K562 (cell line): Measurements from ENCODE around the gene MLLT6. TPM values are rescaled to one million over a fixed set of nuclear protein-coding genes. Genes with fewer than 3 reads are reported as not detected.

Experiments
- ATAC-seq: fragments of 200-7000 bp; cut with Tn5 transposase; 3 replicates; pipeline ENCODE4 v1.9.1; 2020; ENCODE audit warnings: moderate library complexity
- BruUV-seq: library from RNA; stranded (reverse); fragments of 400-500 nt; replicated peaks from 2 replicates; lab custom pipeline; 2021; lab: Mats Ljungman, UMichigan
- CTCF ChIA-PET: fragments of 300-600 bp; formaldehyde crosslinking; extraction: SDS; loops from one replicate; lab custom pipeline; 2021; ENCODE audit warnings: low intra/inter-chr PET ratio; lab: Yijun Ruan, JAX
- POLR2A ChIA-PET: fragments of 300-600, 350-650 bp; sonication (Branson Sonifier 250); formaldehyde crosslinking; extraction: SDS; loops from one replicate; lab custom pipeline; 2021; ENCODE audit warnings: antibody characterized with exemption, inconsistent platforms; lab: Yijun Ruan, JAX
- DNase-seq, 4 experiments: peaks; one replicate each; pipeline versions ENCODE4 v3.0.0 to v3.0.0-alpha.2; 2011 to 2018; ENCODE audit warnings: low spot score in 3 of 4, mixed read lengths in 3 of 4; ENCODE audit errors: extremely low read depth in 1 of 4
- FAIRE-seq: peaks from 2 replicates; lab custom pipeline; 2011; peaks lifted over from hg19 to GRCh38; lab: Jason Lieb, UNC
- H2AFZ ChIP-seq: 2 replicates; pipeline ENCODE4 v1.6.0; 2011; ENCODE audit warnings: low read depth, low read length, control low read depth, inconsistent platforms
- H3K27ac ChIP-seq: fragments of 200-600 bp; 3 replicates; pipeline ENCODE4 v1.8.0; 2011; ENCODE audit warnings: low read depth, mild to moderate bottlenecking, control low read depth, inconsistent platforms, low read length, moderate library complexity, mixed read lengths; ENCODE audit errors: extremely low read depth
- H3K27me3 ChIP-seq, 2 experiments: fragments of 300-600 bp in 1 of 2; 2 replicates in 1 of 2; 3 replicates in 1 of 2; pipeline versions ENCODE4 v1.6.0 to v1.8.0; 2011; ENCODE audit warnings: inconsistent platforms in 2 of 2, low read length in 2 of 2, mild to moderate bottlenecking in 1 of 2, mixed read lengths in 1 of 2, moderate library complexity in 1 of 2; ENCODE audit not compliant: control insufficient read depth in 2 of 2, insufficient read depth in 2 of 2
- H3K36me3 ChIP-seq: fragments of 300-600 bp; 3 replicates; pipeline ENCODE4 v1.8.0; 2011; ENCODE audit warnings: mild to moderate bottlenecking, low read length, inconsistent platforms; ENCODE audit not compliant: control insufficient read depth, insufficient read depth
- H3K4me1 ChIP-seq, 2 experiments: fragments of 200-600 bp in 1 of 2; replicated peaks in 1 of 2; 2 replicates in 1 of 2; 3 replicates in 1 of 2; pipeline versions ENCODE4 v1.5.1 to v1.8.0; 2011; ENCODE audit warnings: inconsistent platforms in 2 of 2, low read length in 2 of 2, mild to moderate bottlenecking in 1 of 2, mixed read lengths in 1 of 2, moderate library complexity in 1 of 2; ENCODE audit not compliant: control insufficient read depth in 2 of 2, insufficient read depth in 2 of 2
- H3K4me2 ChIP-seq: 2 replicates; pipeline ENCODE4 v1.6.1; 2011; ENCODE audit warnings: low read length, control low read depth, inconsistent platforms, mixed read lengths; ENCODE audit not compliant: insufficient read depth
- H3K4me3 ChIP-seq: fragments of 200-600 bp; sonication (generic), shearing (Covaris generic); 2 replicates; pipeline ENCODE4 v1.5.1; 2016; ENCODE audit warnings: control low read depth, inconsistent platforms
- H3K79me2 ChIP-seq: fragments of 200-600 bp; 3 replicates; pipeline ENCODE4 v1.8.0; 2011; ENCODE audit warnings: low read length, inconsistent platforms; ENCODE audit not compliant: control insufficient read depth, insufficient read depth
- H3K9ac ChIP-seq, 2 experiments: 2 replicates each; pipeline versions ENCODE4 v1.6.0 to v1.6.1; 2011; ENCODE audit warnings: low read depth in 2 of 2, low read length in 2 of 2, control low read depth in 1 of 2, inconsistent platforms in 1 of 2, mild to moderate bottlenecking in 1 of 2, mixed read lengths in 1 of 2; ENCODE audit not compliant: insufficient read depth in 1 of 2
- H3K9me1 ChIP-seq: one replicate; pipeline ENCODE4 v1.6.0; 2011; ENCODE audit warnings: inconsistent platforms, mild to moderate bottlenecking, low read length, moderate library complexity; ENCODE audit not compliant: control insufficient read depth, insufficient read depth
- H3K9me3 ChIP-seq: replicated peaks from 2 replicates; pipeline ENCODE4 v1.5.1; 2011; ENCODE audit warnings: low read depth, low read length, inconsistent platforms; ENCODE audit not compliant: control insufficient read depth, insufficient read depth
- H4K20me1 ChIP-seq: replicated peaks from 2 replicates; pipeline ENCODE4 v1.6.1; 2011; ENCODE audit warnings: low read length, inconsistent platforms, mixed read lengths; ENCODE audit not compliant: control insufficient read depth, insufficient read depth
- GABPB1 ChIP-seq: sonication (generic); formaldehyde crosslinking; IDR thresholded peaks from 2 replicates; pipeline ENCODE4 v1.8.0; 2022; ENCODE audit warnings: mild to moderate bottlenecking, missing genetic modification reagents
- HDAC2 ChIP-seq: fragments of 450-650 bp; IDR thresholded peaks from 2 replicates; pipeline ENCODE4 v1.6.1; 2016; ENCODE audit warnings: mild to moderate bottlenecking
- IRF2 ChIP-seq: sonication (generic); formaldehyde crosslinking; IDR thresholded peaks from 2 replicates; pipeline ENCODE4 v1.8.1; 2022; ENCODE audit warnings: mild to moderate bottlenecking, missing genetic modification reagents
- MLLT1 ChIP-seq, 2 experiments: fragments of 450-650 bp; IDR thresholded peaks; 2 replicates each; pipeline ENCODE4 v1.6.1; 2016
- NELFE ChIP-seq: IDR thresholded peaks from 2 replicates; pipeline ENCODE4 v1.6.1; 2011; ENCODE audit warnings: mild to moderate bottlenecking; ENCODE audit not compliant: insufficient read depth, insufficient read length
- NR1H2 ChIP-seq: sonication (generic); formaldehyde crosslinking; IDR thresholded peaks from 2 replicates; pipeline ENCODE4 v1.4.0; 2020; ENCODE audit warnings: mild to moderate bottlenecking, missing genetic modification reagents
- PPARD ChIP-seq: fragments of 250-450 bp; sonication (Bioruptor Pico); IDR thresholded peaks from 2 replicates; pipeline ENCODE4 v1.8.0; 2022; ENCODE audit warnings: inconsistent platforms, mild to moderate bottlenecking, moderate library complexity
- RBFOX2 ChIP-seq: fragments of 200-400 bp; formaldehyde crosslinking; IDR thresholded peaks from 2 replicates; pipeline ENCODE4 v1.6.1; 2017; ENCODE audit warnings: low read depth, mild to moderate bottlenecking, low read length, moderate library complexity
- RBM14 ChIP-seq: fragments of 200-400 bp; formaldehyde crosslinking; IDR thresholded peaks from 2 replicates; pipeline ENCODE4 v1.6.1; 2018; ENCODE audit warnings: low read depth, mild to moderate bottlenecking, low read length, moderate library complexity, borderline replicate concordance; ENCODE audit not compliant: insufficient read depth
- SPI1 ChIP-seq: IDR thresholded peaks from 2 replicates; pipeline ENCODE4 v1.6.1; 2011; ENCODE audit warnings: low read depth, low read length, control low read depth, borderline replicate concordance
- ZNF134 ChIP-seq: fragments of 250-450 bp; sonication (Bioruptor Pico); conservative IDR thresholded peaks from 2 replicates; pipeline ENCODE4 v1.4.0; 2020
- ZNF511 ChIP-seq: sonication (generic); formaldehyde crosslinking; IDR thresholded peaks from 2 replicates; pipeline ENCODE4 v1.8.0; 2022; ENCODE audit warnings: mild to moderate bottlenecking, missing genetic modification reagents
- WGBS: fragments of 100-300 bp; shearing (Covaris generic); methylation state at CpG from one replicate; pipeline ENCODE4 v1.1.6; 2016; ENCODE audit warnings: low coverage, mixed read lengths; ENCODE audit not compliant: insufficient coverage; ENCODE audit errors: missing lambda C conversion rate; 5-methylcytosine and 5-hydroxymethylcytosine counted together
- in situ Hi-C: fragments of 300-500 bp; cut with MboI; formaldehyde crosslinking; loops from 4 replicates; pipeline ENCODE4 v1.15.0; 2018; ENCODE audit warnings: inconsistent platforms, mixed read lengths
- intact Hi-C: fragments of 100-400 bp; cut with micrococcal nuclease; formaldehyde crosslinking; loops from 2 replicates; pipeline ENCODE4 v1.14.2; 2022
- polyA plus RNA-seq, 8 experiments: library from polyadenylated mRNA; depleted of rRNA in 4 of 8; stranded (reverse) in 5 of 8; unstranded in 3 of 8; fragments of >200 nt; fragmentation: Nextera tagmentation in 2 of 8; fragmentation: Illumina TruSeq in 1 of 8; extraction: Ambion mirVana in 2 of 8; extraction: Trizol in 1 of 8; gene quantifications; 2 replicates each; pipeline versions ENCODE4 v1.2.1 to v1.2.3, GENCODE V29; 2011 to 2014; ENCODE audit warnings: inconsistent platforms in 1 of 8, missing spikeins in 1 of 8
- total RNA-seq, 7 experiments: library from RNA; depleted of rRNA in 6 of 7; stranded (reverse); fragments of >200 nt in 6 of 7; fragmentation: Illumina TruSeq in 2 of 7; extraction: Trizol in 2 of 7; gene quantifications; 2 replicates each; pipeline versions ENCODE4 v1.2.1 to v1.2.3, GENCODE V29; 2011 to 2021; ENCODE audit warnings: low replicate concordance in 1 of 7
- TF ChIP-seq, protein P1 (sequence below): sonication (generic); formaldehyde crosslinking; IDR thresholded peaks from 2 replicates; pipeline ENCODE4 v1.8.0; 2022; ENCODE audit warnings: mild to moderate bottlenecking, missing genetic modification reagents

MLLT6 gene
- total and polyA plus RNA-seq, 9 of the 15 experiments (the other 6 are each of a cell fraction or from before 2014, with no cell fraction given): 3.1 to 71.7 (median 30.0) TPM

DNA sequence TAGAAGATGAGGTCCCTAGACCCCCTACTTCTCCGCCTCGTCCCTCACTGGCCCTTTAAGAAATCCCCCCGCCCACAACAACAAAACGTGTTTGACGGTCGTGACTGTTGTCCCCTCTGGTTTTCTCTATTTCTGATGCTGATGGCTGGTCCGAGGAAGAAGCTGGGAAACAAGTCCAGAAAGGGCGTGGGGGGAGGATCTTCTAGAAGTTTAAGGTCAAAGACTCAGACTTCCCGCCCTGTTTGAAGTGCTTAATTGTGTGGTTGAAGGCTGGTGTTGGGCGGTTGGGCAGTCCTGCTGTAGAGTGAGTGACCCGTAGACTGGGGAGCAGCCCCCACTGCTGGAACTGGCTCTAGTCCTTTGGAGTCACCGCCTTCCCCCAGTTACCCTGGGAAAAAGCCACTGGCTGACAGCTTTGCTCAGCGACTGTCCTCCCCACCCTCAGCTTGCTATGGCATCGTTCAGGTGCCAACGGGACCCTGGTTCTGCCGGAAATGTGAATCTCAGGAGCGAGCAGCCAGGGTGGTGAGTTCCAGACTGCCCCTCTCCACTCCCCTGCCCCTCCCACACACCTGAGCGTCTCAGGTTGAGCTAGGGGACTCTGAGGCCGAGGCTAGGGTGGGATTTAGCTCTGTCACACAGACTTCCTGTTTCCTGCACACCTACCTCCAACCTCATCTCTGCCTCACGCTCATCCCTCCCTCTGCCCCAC, 1.6 kb downstream of the MLLT6 start:
- H3K79me2 ChIP-seq: peaks cover 53% of the 10 kb centered on the region
- peak overlapping the region; percentile 72 for H3K27ac ChIP-seq
- TSS peak; percentile 19 for BruUV-seq
- peaks cover 8% of the 10 kb centered on the region; the same call in 1 of the 2 replicates for H4K20me1 ChIP-seq
- intact Hi-C loops: no loop called here
- peaks cover 4% of the 10 kb centered on the region for H3K9me1 ChIP-seq
- FAIRE-seq: no peak
- H3K4me1 ChIP-seq: peaks cover 33 to 78% of the 10 kb centered on the region in 2 experiments
- H3K27me3 ChIP-seq: no peaks in the 10 kb centered on the region
- 5% methylated on average over 20 of the region's 20 CpGs for WGBS
- POLR2A ChIA-PET: interaction anchor here (0.7 to 3.7 kb wide), 8 partner anchors 9 to 61 kb away, joined by 3 to 26 read pairs (median 4); no protein-coding TSS in a partner anchor
- no peak for ATAC-seq
- peak overlapping the region; percentile 78 to 95 for H3K9ac ChIP-seq
- CTCF ChIA-PET: no interaction called here
- peak overlapping the region; percentile 86 for H3K4me3 ChIP-seq
- in situ Hi-C loops: no loop called here
- H3K36me3 ChIP-seq: peaks cover 43% of the 10 kb centered on the region; the same call in 2 of the 3 replicates
- no peaks in the 10 kb centered on the region for H3K9me3 ChIP-seq
- DNase-seq: peak in 2 of 4 experiments; percentile 37 to 57
- peak overlapping the region; percentile 82 for H3K4me2 ChIP-seq
- TF ChIP-seq RBFOX2 (peak; percentile 28), RBM14 (no peak), HDAC2 (0 out of 2 replicates have a peak, but pooled peaks have one; percentile 3), NELFE (no peak), GABPB1 (CRISPR knock-in tag) (peak; percentile 12; the same call in 1 of the 2 replicates), IRF2 (CRISPR knock-in tag) (no peak), ZNF511 (no peak), NR1H2 (CRISPR knock-in tag) (no peak), PPARD (CRISPR knock-in tag) (no peak), SPI1 (peak; percentile 76), ZNF134 (CRISPR knock-in tag) (no peak), MLLT1 (IDR thresholded peaks at IDR 0.05) (no peak)
- TF ChIP-seq, protein P1, sequence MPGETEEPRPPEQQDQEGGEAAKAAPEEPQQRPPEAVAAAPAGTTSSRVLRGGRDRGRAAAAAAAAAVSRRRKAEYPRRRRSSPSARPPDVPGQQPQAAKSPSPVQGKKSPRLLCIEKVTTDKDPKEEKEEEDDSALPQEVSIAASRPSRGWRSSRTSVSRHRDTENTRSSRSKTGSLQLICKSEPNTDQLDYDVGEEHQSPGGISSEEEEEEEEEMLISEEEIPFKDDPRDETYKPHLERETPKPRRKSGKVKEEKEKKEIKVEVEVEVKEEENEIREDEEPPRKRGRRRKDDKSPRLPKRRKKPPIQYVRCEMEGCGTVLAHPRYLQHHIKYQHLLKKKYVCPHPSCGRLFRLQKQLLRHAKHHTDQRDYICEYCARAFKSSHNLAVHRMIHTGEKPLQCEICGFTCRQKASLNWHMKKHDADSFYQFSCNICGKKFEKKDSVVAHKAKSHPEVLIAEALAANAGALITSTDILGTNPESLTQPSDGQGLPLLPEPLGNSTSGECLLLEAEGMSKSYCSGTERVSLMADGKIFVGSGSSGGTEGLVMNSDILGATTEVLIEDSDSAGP (CRISPR knock-in tag): peak; percentile 79; the same call in 1 of the 2 replicates
- H2AFZ ChIP-seq: peak overlapping the region; percentile 14; the same call in 1 of the 2 replicates
